ENCODE data around the gene S1PR5. TPM values are rescaled to one million over a fixed set of nuclear protein-coding genes. Genes with fewer than 3 reads are reported as not detected.

Gene S1PR5
- total and polyA plus RNA-seq, 10 of the 15 experiments (the other 5 are each of a cell fraction or from before 2014, with no cell fraction given) = 0.04 TPM; not detected in 9

- peak; percentile 65 for TF ChIP-seq NR2F1 (conservative IDR thresholded peaks at IDR 0.05)
- TF ChIP-seq WRNIP1 (IDR thresholded peaks at IDR 0.05; ENCODE audit: borderline replicate concordance, low read depth, low read length) = no peak
- TF ChIP-seq KLF5 (IDR thresholded peaks at IDR 0.05; ENCODE audit: partially characterized antibody) = no peak
- 0 out of 2 replicates have a peak, but pooled peaks have one; percentile 29 for TF ChIP-seq NFYB (IDR thresholded peaks at IDR 0.05; ENCODE audit: insufficient read depth, low read depth, low read length)
- no peak for TF ChIP-seq ZNF217 (IDR thresholded peaks at IDR 0.05)
- TF ChIP-seq IRF4 (IDR thresholded peaks at IDR 0.05; ENCODE audit: low read depth, low read length) = no peak
- TF ChIP-seq SMC3 (IDR thresholded peaks at IDR 0.05; ENCODE audit: borderline replicate concordance, low read length) = no peak
- TF ChIP-seq NRF1 (conservative IDR thresholded peaks at IDR 0.05; ENCODE audit: low read depth, low read length) = peak; percentile 72
- TF ChIP-seq NFXL1 (IDR thresholded peaks at IDR 0.05; ENCODE audit: borderline replicate concordance) = no peak
- TF ChIP-seq SP1 (IDR thresholded peaks at IDR 0.05; ENCODE audit: low read depth, low read length) = peak; percentile 69
- TF ChIP-seq REST (IDR thresholded peaks at IDR 0.05; ENCODE audit: low read depth, low read length) = no peak
- TF ChIP-seq TCF12 (IDR thresholded peaks at IDR 0.05; ENCODE audit: low read depth, low read length) = 0 out of 2 replicates have a peak, but pooled peaks have one; percentile 51
- TF ChIP-seq RFX5 (IDR thresholded peaks at IDR 0.05; ENCODE audit: low read depth, low read length) = no peak
- TF ChIP-seq ZZZ3 (IDR thresholded peaks at IDR 0.05; ENCODE audit: control insufficient read depth, insufficient read length, low read depth) = no peak
- no peak for TF ChIP-seq CEBPZ (IDR thresholded peaks at IDR 0.05; ENCODE audit: low read depth, low read length)
- no peak for TF ChIP-seq ETV6 (conservative IDR thresholded peaks at IDR 0.05 in 1 of 2, IDR thresholded peaks at IDR 0.05 in 1 of 2; ENCODE audit: borderline replicate concordance in 1 of 2, low read depth in 1 of 2)
- TF ChIP-seq MEF2A (IDR thresholded peaks at IDR 0.05; ENCODE audit: insufficient read depth, low read depth, low read length) = 0 out of 2 replicates have a peak, but pooled peaks have one; percentile 6
- TF ChIP-seq CEBPB (IDR thresholded peaks at IDR 0.05; ENCODE audit: borderline replicate concordance in 1 of 2, low read depth in 2 of 2, low read length in 2 of 2) = no peak
- no peak for TF ChIP-seq PBX3 (IDR thresholded peaks at IDR 0.05; ENCODE audit: insufficient replicate concordance, low read depth, low read length)
- no peak for TF ChIP-seq MYB (IDR thresholded peaks at IDR 0.05; ENCODE audit: borderline replicate concordance, low read depth, low read length)
- no peak for TF ChIP-seq ATF3 (IDR thresholded peaks at IDR 0.05; ENCODE audit: borderline replicate concordance, extremely low read depth, low read depth, low read length)
Observed at GRCh38 chr19:10565567-10566407, 48.5 kb upstream of the S1PR5 start, which contains the start of gene KRI1 (continued).

Data from GM12878 (cell line).